ENCODE results near the gene CYP2U1. TPM values are rescaled to one million over a fixed set of nuclear protein-coding genes. Genes with fewer than 3 reads are reported as not detected.
"Not testable (repeated sequence)": the region's sequence is repeated elsewhere in the genome, so short reads cannot be mapped to it uniquely, and the experiment has no call there.

Gene CYP2U1
- total RNA-seq, 2 experiments from 2014 or later = 2.9 to 4.0 TPM

- intact Hi-C loops (cut with DNase I, micrococcal nuclease) = no loop called here
- POLR2A ChIA-PET = no interaction called here
Observed at GRCh38 chr4:107922486-107923473, 8.6 kb upstream of the CYP2U1 start.

GRCh38 chr4:107925713-107926112 lies 5.6 kb upstream of the CYP2U1 start:
- H3K4me1 ChIP-seq (ENCODE audit: insufficient read depth, low read length); CTCF ChIA-PET; H3K9me3 ChIP-seq (ENCODE audit: control insufficient read depth in 1 of 2, insufficient read depth in 1 of 2, low read length in 2 of 2); H3K4me1 Mint-ChIP-seq (ENCODE audit: low read depth); DNase-seq; H3K27ac ChIP-seq (ENCODE audit: low read depth in 1 of 2, low read length in 2 of 2); H3K27me3 ChIP-seq (ENCODE audit: control insufficient read depth in 1 of 2, insufficient read depth in 2 of 2, low read length in 2 of 2); POLR2A ChIA-PET; H3K27ac Mint-ChIP-seq; H3K4me3 ChIP-seq (ENCODE audit: low read length); H3K36me3 ChIP-seq (ENCODE audit: insufficient read depth, low read length); H3K27me3 Mint-ChIP-seq; H3K36me3 Mint-ChIP-seq (ENCODE audit: low read depth); H3K9me3 Mint-ChIP-seq; intact Hi-C loops (cut with DNase I, micrococcal nuclease); ATAC-seq (ENCODE audit: poor library complexity); H3K4me3 Mint-ChIP-seq: not testable (repeated sequence)

More at GRCh38 chr4:107922486-107923473, 8.6 kb upstream of the CYP2U1 start:
- Histone ChIP-seq H3K27me3 (ENCODE audit: control insufficient read depth in 1 of 2, insufficient read depth in 2 of 2, low read length in 2 of 2) (no peaks in the 10 kb centered on the region), H3K27ac (ENCODE audit: low read depth in 1 of 2, low read length in 2 of 2) (no peak overlapping the region), H3K4me1 (ENCODE audit: insufficient read depth, low read length) (no peaks in the 10 kb centered on the region), H3K36me3 (ENCODE audit: insufficient read depth, low read length) (no peaks in the 10 kb centered on the region), H3K9me3 (ENCODE audit: control insufficient read depth in 1 of 2, insufficient read depth in 1 of 2, low read length in 2 of 2) (peaks cover 0 to 10% of the 10 kb centered on the region in 2 experiments), H3K4me3 (ENCODE audit: low read length) (no peak overlapping the region)
- ATAC-seq (ENCODE audit: poor library complexity) (no peak), DNase-seq (no peak)
- CTCF ChIA-PET = interaction anchor here (1.1 kb wide), 1 partner anchor 1492 kb away, joined by 3 read pairs; no protein-coding TSS in a partner anchor
- Mint-ChIP-seq H3K27ac (no peak overlapping the region), H3K9me3 (peaks cover 6% of the 10 kb centered on the region), H3K27me3 (peaks cover 6% of the 10 kb centered on the region), H3K4me3 (no peak overlapping the region), H3K4me1 (ENCODE audit: low read depth) (no peaks in the 10 kb centered on the region), H3K36me3 (ENCODE audit: low read depth) (no peaks in the 10 kb centered on the region)
- TF ChIP-seq CTCF (IDR thresholded peaks at IDR 0.05) = no peak

- CTCF ChIA-PET = interaction anchor here (0.7 kb wide), 1 partner anchor 11 kb away, joined by 3 read pairs; no protein-coding TSS in a partner anchor
- H3K27me3 ChIP-seq (ENCODE audit: control insufficient read depth in 1 of 2, insufficient read depth in 2 of 2, low read length in 2 of 2); H3K4me3 ChIP-seq (ENCODE audit: low read length); H3K9me3 Mint-ChIP-seq; DNase-seq; H3K27ac Mint-ChIP-seq; H3K9me3 ChIP-seq (ENCODE audit: control insufficient read depth in 1 of 2, insufficient read depth in 1 of 2, low read length in 2 of 2); H3K4me3 Mint-ChIP-seq; H3K27ac ChIP-seq (ENCODE audit: low read depth in 1 of 2, low read length in 2 of 2); H3K36me3 ChIP-seq (ENCODE audit: insufficient read depth, low read length); H3K4me1 ChIP-seq (ENCODE audit: insufficient read depth, low read length); intact Hi-C loops (cut with DNase I, micrococcal nuclease); POLR2A ChIA-PET; ATAC-seq (ENCODE audit: poor library complexity); H3K27me3 Mint-ChIP-seq; H3K36me3 Mint-ChIP-seq (ENCODE audit: low read depth): not testable (repeated sequence)
- H3K4me1 Mint-ChIP-seq (ENCODE audit: low read depth) = peaks cover 13% of the 10 kb centered on the region
Observed at GRCh38 chr4:107926875-107927274, 4.5 kb upstream of the CYP2U1 start.

- Mint-ChIP-seq H3K36me3 (ENCODE audit: low read depth) (peaks cover 11% of the 10 kb centered on the region), H3K9me3 (no peaks in the 10 kb centered on the region), H3K27me3 (no peaks in the 10 kb centered on the region), H3K27ac (peak overlapping the region; percentile 71), H3K4me3 (peak overlapping the region; percentile 93), H3K4me1 (ENCODE audit: low read depth) (peaks cover 55% of the 10 kb centered on the region)
- POLR2A ChIA-PET = interaction anchor here (1.0 to 3.2 kb wide), 3 partner anchors 58 to 211 kb away, joined by 3 to 21 read pairs (median 15); partner anchors contain the start of genes HADH and PAPSS1
- Histone ChIP-seq H3K4me1 (ENCODE audit: insufficient read depth, low read length) (peaks cover 16% of the 10 kb centered on the region), H3K4me3 (ENCODE audit: low read length) (peak overlapping the region; percentile 81), H3K27ac (ENCODE audit: low read depth in 1 of 2, low read length in 2 of 2) (no peak overlapping the region), H3K9me3 (ENCODE audit: control insufficient read depth in 1 of 2, insufficient read depth in 1 of 2, low read length in 2 of 2) (no peaks in the 10 kb centered on the region), H3K36me3 (ENCODE audit: insufficient read depth, low read length) (no peaks in the 10 kb centered on the region), H3K27me3 (ENCODE audit: control insufficient read depth in 1 of 2, insufficient read depth in 2 of 2, low read length in 2 of 2) (no peaks in the 10 kb centered on the region)
- CTCF ChIA-PET = no interaction called here
- ATAC-seq (ENCODE audit: poor library complexity) = peak; percentile 8
- peak in 11 of 14 experiments; percentile 0 to 48 (median 13) for DNase-seq
- intact Hi-C loops (cut with DNase I, micrococcal nuclease) = loop anchor here (2.0 to 10.0 kb wide), 5 partner anchors 55 to 1617 kb away; partner anchors contain the start of genes HADH (in 2 of the 2), AIMP1 (in 1 of the 2), OSTC (in 1 of the 2) and PAPSS1 (in 1 of the 2)
- TF ChIP-seq CTCF (IDR thresholded peaks at IDR 0.05) = no peak
Observed at GRCh38 chr4:107931775-107932321, 499 bp downstream of the CYP2U1 start.
